K562 treated with DMSO at 1 percent for 24 hours (cell line): Measurements from ENCODE around the gene RNF40. TPM values are rescaled to one million over a fixed set of nuclear protein-coding genes. Genes with fewer than 3 reads are reported as not detected.

Experiments
- total RNA-seq: library from RNA; unstranded; fragments of 300-600 nt; gene quantifications from 2 replicates; pipeline ENCODE4 v1.2.3, GENCODE V29; 2022; ENCODE audit warnings: low read depth; ENCODE audit not compliant: insufficient read depth

The RNF40 gene
- 95.9 and 110 TPM in 2 replicates for total RNA-seq

DNA sequence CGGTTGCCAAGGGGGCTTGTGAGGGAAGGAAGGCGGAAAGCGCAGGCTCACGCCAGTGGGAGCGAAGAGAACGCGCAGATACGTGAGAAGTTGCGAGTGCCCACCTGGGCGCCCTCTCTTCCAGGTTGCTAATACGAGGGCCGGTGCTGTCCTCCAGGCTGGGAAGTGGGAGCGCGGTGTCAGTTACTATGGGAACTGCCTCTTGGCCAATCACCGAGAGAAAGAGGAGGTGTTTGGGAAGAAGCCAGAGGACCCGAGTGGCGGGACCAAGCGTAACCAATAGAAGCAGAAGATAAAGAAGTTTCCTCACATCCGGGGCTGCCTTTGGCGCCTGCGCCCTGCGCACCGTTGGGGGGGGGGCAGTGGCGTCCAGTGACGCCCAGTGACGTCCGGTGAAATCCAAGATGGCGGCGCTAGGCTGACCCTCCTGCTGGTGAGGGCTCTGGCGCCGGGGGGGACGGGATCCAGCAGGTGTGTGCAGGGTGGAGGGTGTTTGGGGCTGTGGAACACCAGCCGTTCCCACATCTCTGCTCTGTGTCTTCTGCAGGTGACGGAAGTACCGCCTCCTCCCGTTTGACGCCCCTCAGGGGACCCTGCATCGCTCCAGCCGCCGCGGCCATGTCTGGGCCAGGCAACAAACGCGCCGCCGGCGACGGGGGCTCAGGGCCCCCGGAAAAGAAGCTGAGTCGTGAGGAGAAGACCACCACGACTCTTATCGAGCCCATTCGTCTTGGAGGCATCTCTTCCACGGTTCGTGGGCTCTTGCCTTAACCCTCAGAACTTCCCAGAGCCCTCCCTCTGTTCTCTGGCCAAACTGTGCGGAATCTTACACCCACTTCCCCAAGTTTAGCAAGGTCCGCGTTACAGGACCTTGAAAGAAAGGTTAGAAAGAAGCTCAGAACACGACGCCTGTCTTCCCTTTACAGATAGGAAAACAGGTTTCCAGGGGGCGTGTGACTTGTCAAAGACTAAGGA is at the start of gene RNF40, which contains the start of gene CFAP119:
Gene RNF40 (plus strand): TSS at position 395 of the 975 bp plus-strand sequence. CDS start 224 bp downstream, at position 619.
Gene CFAP119 (minus strand): TSS at position 135 of the 975 bp plus-strand sequence. CDS start 314 bp downstream, outside the sequence.

DNA sequence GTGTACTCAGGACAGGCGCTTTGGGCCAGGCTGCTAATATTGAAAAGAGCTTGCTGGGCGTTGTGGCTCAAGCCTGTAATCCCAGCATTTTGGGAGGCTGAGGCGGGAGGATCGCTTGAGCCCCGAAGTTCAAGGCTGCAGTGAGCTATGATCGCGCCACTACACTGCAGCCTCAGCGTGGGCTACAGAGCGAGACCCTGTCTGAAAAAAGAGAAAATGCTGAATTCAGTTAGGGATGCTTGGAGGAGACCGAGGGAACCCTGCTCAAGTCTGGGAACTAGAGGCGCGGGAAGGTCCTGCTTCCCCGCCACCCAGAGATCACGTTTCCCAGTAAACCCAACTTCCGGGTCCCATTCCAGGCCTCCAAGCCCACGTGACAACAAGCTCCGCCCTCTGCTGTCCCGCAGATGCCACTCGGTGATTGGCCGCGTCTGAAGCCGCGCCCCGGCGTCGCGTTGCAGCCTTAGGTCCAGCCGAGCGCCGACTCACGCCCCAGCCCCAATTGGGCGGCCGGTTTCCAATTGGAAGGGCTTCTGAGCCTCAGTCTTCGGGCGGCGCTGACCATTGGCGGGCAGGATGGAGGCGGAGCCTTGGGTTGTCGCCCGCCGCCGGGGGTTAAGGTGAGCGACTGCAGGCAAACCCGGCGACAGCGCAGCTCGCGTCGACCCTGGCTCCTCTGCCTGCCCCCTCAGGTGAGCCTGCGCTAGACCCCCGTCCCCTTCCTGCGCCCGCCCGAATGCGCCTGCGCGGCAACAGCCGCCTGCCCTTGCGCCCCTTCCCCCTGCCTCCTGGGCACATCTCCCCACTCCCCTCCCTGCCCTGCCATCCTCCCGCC is 14.1 kb upstream of the RNF40 start, which contains the start of gene PHKG2:
Gene PHKG2 (plus strand): TSS at position 627 of the 835 bp plus-strand sequence. CDS start 396 bp downstream, outside the sequence.

DNA sequence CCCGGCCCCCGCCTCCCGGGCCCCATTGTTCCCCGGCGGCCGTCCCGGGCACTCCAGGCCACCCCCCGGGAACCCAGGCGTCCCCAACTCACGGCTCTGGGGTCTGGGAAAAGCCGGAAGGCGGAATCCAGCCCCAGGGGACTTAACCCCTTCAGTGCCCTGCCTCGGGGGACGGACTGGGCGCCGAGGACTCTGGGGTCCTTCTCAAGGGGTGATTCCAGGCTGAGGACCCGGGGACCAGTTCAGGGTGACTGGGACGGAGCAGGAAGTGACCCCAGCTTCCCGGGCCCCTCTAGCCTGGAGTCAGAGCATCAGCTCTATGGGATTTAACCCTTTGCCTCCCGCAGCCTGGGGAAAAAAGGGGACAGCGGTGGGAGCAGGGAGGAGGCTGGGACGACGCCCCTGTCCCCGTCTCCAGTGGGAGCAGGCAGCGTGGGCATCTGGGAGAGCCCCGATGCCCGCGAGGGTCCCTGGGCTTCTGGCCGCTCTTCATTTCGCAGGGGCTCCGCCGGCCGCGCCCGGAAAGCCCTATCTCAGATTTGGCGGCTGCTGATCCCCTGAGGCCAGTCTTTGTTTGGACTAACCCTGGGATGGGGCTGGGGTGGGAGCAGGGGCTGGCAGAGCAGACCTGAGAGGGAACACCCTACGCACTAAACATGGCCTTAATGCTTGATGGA is 25.0 kb downstream of the RNF40 start, which contains the start of gene ZNF629:
Gene ZNF629 (minus strand): TSS at position 270 of the 677 bp plus-strand sequence. CDS start 2,723 bp downstream, outside the sequence.

Other genes with a start within 250 kb of the RNF40 start
- gene ZNF768, start 235.8 kb upstream of the RNF40 start, total RNA-seq: 79.0 and 80.1 TPM in 2 replicates
- 4.0 and 5.9 TPM in 2 replicates for gene ZNF747, start 227.5 kb upstream of the RNF40 start, total RNA-seq
- gene ZNF764, start 203.9 kb upstream of the RNF40 start, total RNA-seq: 11.6 and 14.7 TPM in 2 replicates
- 11.1 and 12.9 TPM in 2 replicates for gene ZNF688, start 190.6 kb upstream of the RNF40 start, total RNA-seq
- 4.4 and 5.6 TPM in 2 replicates for gene ZNF785, start 176.6 kb upstream of the RNF40 start, total RNA-seq
- gene ZNF689, start 151.9 kb upstream of the RNF40 start, total RNA-seq: 12.7 and 15.4 TPM in 2 replicates
- 66.5 and 87.0 TPM in 2 replicates for gene PRR14, start 111.4 kb upstream of the RNF40 start, total RNA-seq
- 64.4 and 71.6 TPM in 2 replicates for gene FBRS, start 103.9 kb upstream of the RNF40 start, total RNA-seq
- gene SRCAP, start 63.2 kb upstream of the RNF40 start, total RNA-seq: 30.5 and 36.6 TPM in 2 replicates
- gene PHKG2, start 13.9 kb upstream of the RNF40 start, total RNA-seq: 50.6 and 51.7 TPM in 2 replicates
- 12.9 and 15.0 TPM in 2 replicates for gene CFAP119, start 260 bp upstream of the RNF40 start, total RNA-seq
- gene ZNF629, start 24.9 kb downstream of the RNF40 start, total RNA-seq: 16.4 and 17.8 TPM in 2 replicates
- gene BCL7C, start 131.8 kb downstream of the RNF40 start, total RNA-seq: 39.7 and 39.8 TPM in 2 replicates
- gene CTF1, start 134.3 kb downstream of the RNF40 start, total RNA-seq: 3.7 and 4.2 TPM in 2 replicates
- gene FBXL19, start 161.2 kb downstream of the RNF40 start, total RNA-seq: 30.5 TPM in 2 replicates
- 86.5 and 97.3 TPM in 2 replicates for gene ORAI3, start 186.7 kb downstream of the RNF40 start, total RNA-seq
- gene SETD1A, start 195.4 kb downstream of the RNF40 start, total RNA-seq: 21.2 and 22.6 TPM in 2 replicates
- gene HSD3B7, start 222.9 kb downstream of the RNF40 start, total RNA-seq: 41.6 and 42.7 TPM in 2 replicates
- 0.65 and 0.82 TPM in 2 replicates for gene STX1B, start 248.3 kb downstream of the RNF40 start, total RNA-seq